Loucy (cell line): ENCODE data around the gene EOLA1.
"Not testable (repeated sequence)": the region's sequence is repeated elsewhere in the genome, so short reads cannot be mapped to it uniquely, and the experiment has no call there.

ENCODE experiments used
- EZH2phosphoT487 ChIP-seq: fragments of 200-600 bp; IDR thresholded peaks from 2 replicates; pipeline ENCODE4 v1.6.1; 2018; ENCODE audit warnings: antibody characterized with exemption, mild to moderate bottlenecking, moderate library complexity, borderline replicate concordance
- TF ChIP-seq, protein P1 (sequence below): fragments of 200-600 bp; sonication (generic); conservative IDR thresholded peaks from 2 replicates; pipeline ENCODE4 v1.5.1; 2014; ENCODE audit warnings: mild to moderate bottlenecking, antibody characterized with exemption, low read length

DNA sequence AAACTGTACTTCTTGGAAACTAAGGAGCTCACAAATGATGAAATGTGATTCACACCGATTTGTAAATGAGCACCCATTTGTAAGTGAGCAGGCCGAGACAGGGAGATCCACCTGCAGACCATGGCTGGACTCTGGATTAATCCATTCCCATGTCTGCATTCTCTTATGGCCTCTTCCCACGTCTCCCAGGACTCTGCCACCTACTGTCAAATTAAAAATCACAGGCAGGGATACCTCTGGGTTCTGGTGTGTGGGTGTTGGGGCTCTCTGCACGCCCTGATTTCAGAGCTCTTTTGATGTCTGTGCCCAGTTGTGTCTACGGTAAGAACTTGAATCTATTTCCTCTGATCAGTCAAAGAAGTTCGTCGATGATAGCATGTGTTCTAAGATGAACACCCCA, 50.2 kb downstream of the EOLA1 start:
- TF ChIP-seq, protein P1, sequence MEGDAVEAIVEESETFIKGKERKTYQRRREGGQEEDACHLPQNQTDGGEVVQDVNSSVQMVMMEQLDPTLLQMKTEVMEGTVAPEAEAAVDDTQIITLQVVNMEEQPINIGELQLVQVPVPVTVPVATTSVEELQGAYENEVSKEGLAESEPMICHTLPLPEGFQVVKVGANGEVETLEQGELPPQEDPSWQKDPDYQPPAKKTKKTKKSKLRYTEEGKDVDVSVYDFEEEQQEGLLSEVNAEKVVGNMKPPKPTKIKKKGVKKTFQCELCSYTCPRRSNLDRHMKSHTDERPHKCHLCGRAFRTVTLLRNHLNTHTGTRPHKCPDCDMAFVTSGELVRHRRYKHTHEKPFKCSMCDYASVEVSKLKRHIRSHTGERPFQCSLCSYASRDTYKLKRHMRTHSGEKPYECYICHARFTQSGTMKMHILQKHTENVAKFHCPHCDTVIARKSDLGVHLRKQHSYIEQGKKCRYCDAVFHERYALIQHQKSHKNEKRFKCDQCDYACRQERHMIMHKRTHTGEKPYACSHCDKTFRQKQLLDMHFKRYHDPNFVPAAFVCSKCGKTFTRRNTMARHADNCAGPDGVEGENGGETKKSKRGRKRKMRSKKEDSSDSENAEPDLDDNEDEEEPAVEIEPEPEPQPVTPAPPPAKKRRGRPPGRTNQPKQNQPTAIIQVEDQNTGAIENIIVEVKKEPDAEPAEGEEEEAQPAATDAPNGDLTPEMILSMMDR, result not testable (repeated sequence)
- TF ChIP-seq EZH2phosphoT487, result not testable (repeated sequence)
